NT2/D1 (cell line): ENCODE measurements around the gene COL4A3.

Experiments used
- DNase-seq: peaks from one replicate; pipeline ENCODE4 v3.0.0-alpha.2; 2011; ENCODE audit warnings: low read depth, low spot score
- H3K27me3 ChIP-seq: 2 replicates; pipeline ENCODE4 v1.6.0; 2011; ENCODE audit warnings: mild to moderate bottlenecking; ENCODE audit not compliant: insufficient read length, insufficient read depth
- H3K36me3 ChIP-seq: 2 replicates; pipeline ENCODE4 v1.6.1; 2011; ENCODE audit warnings: mild to moderate bottlenecking, low read length, mixed read lengths; ENCODE audit not compliant: insufficient read depth, insufficient read length
- H3K4me1 ChIP-seq: 2 replicates; pipeline ENCODE4 v1.5.1; 2011; ENCODE audit not compliant: insufficient read depth, insufficient read length
- H3K4me3 ChIP-seq: 2 replicates; pipeline ENCODE4 v1.5.1; 2011; ENCODE audit warnings: low read depth; ENCODE audit not compliant: insufficient read length
- H3K9ac ChIP-seq: 2 replicates; pipeline ENCODE4 v1.6.0; 2011; ENCODE audit warnings: low read depth; ENCODE audit not compliant: insufficient read length
- H3K9me3 ChIP-seq: 2 replicates; pipeline ENCODE4 v1.5.1; 2011; ENCODE audit warnings: mild to moderate bottlenecking, low read length; ENCODE audit not compliant: insufficient read depth
- SUZ12 ChIP-seq: IDR thresholded peaks from 2 replicates; pipeline ENCODE4 v1.6.1; 2011; ENCODE audit not compliant: insufficient read length, insufficient read depth; ENCODE audit errors: extremely low read depth
- YY1 ChIP-seq: IDR thresholded peaks from 2 replicates; pipeline ENCODE4 v1.6.1; 2011; ENCODE audit not compliant: insufficient read length, insufficient read depth
- ZNF274 ChIP-seq: IDR thresholded peaks from 2 replicates; pipeline ENCODE4 v1.6.1; 2011; ENCODE audit warnings: mild to moderate bottlenecking, low read depth, low read length

Gene COL4A3

DNA sequence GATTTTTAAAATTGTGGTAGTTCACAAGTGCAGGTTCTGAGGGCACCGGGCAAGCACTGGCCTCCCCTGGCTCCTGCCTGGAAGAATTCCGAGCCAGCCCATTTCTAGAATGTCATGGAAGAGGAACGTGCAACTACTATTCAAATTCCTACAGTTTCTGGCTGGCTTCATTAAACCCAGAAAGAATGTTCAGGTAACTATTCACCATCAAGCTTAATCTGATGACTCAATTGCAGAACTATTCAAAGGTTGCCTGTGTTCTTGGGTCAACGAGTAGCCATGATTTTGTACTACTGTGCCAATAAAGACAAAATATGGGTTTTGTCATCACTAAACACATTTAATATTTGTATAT is 146.3 kb downstream of the COL4A3 start:
- no peaks in the 10 kb centered on the region for H3K36me3 ChIP-seq
- no peaks in the 10 kb centered on the region for H3K9me3 ChIP-seq
- no peak for DNase-seq
- H3K4me3 ChIP-seq: no peak overlapping the region
- no peak overlapping the region for H3K9ac ChIP-seq
- H3K27me3 ChIP-seq: no peaks in the 10 kb centered on the region
- no peaks in the 10 kb centered on the region for H3K4me1 ChIP-seq
- TF ChIP-seq YY1 (no peak), SUZ12 (no peak), ZNF274 (no peak)

- TF ChIP-seq ZNF274 (no peak), SUZ12 (no peak), YY1 (no peak)
- Histone ChIP-seq H3K4me1 (no peaks in the 10 kb centered on the region), H3K9ac (no peak overlapping the region), H3K36me3 (no peaks in the 10 kb centered on the region), H3K27me3 (no peaks in the 10 kb centered on the region), H3K9me3 (no peaks in the 10 kb centered on the region), H3K4me3 (no peak overlapping the region)
- no peak for DNase-seq
Measured at GRCh38 chr2:227311861-227312506, 147.6 kb downstream of the COL4A3 start.

- no peak overlapping the region for H3K4me3 ChIP-seq
- no peaks in the 10 kb centered on the region for H3K27me3 ChIP-seq
- H3K9ac ChIP-seq: no peak overlapping the region
- DNase-seq: no peak
- TF ChIP-seq ZNF274 (no peak), SUZ12 (no peak), YY1 (no peak)
- no peaks in the 10 kb centered on the region for H3K36me3 ChIP-seq
- H3K4me1 ChIP-seq: no peaks in the 10 kb centered on the region
- 0 out of 2 replicates have a peak, but pooled peaks cover under 1% of the 10 kb centered on the region for H3K9me3 ChIP-seq
Measured at GRCh38 chr2:227312579-227312978, 148.2 kb downstream of the COL4A3 start.

GRCh38 chr2:227313310-227313709 is 148.9 kb downstream of the COL4A3 start:
- Histone ChIP-seq H3K27me3 (no peaks in the 10 kb centered on the region), H3K36me3 (no peaks in the 10 kb centered on the region), H3K9ac (no peak overlapping the region), H3K4me1 (no peaks in the 10 kb centered on the region), H3K4me3 (no peak overlapping the region), H3K9me3 (peaks cover 6% of the 10 kb centered on the region; the same call in 1 of the 2 replicates)
- no peak for DNase-seq
- no peak for TF ChIP-seq ZNF274
- no peak for TF ChIP-seq SUZ12
- no peak for TF ChIP-seq YY1

GRCh38 chr2:227317834-227318233 is 153.4 kb downstream of the COL4A3 start:
- H3K9me3 ChIP-seq: peaks cover 42% of the 10 kb centered on the region
- H3K4me1 ChIP-seq: no peaks in the 10 kb centered on the region
- H3K36me3 ChIP-seq: no peaks in the 10 kb centered on the region
- no peak overlapping the region for H3K9ac ChIP-seq
- no peak for DNase-seq
- no peaks in the 10 kb centered on the region for H3K27me3 ChIP-seq
- no peak overlapping the region for H3K4me3 ChIP-seq
- no peak for TF ChIP-seq SUZ12
- TF ChIP-seq ZNF274: no peak
- no peak for TF ChIP-seq YY1

GRCh38 chr2:227320305-227321094 is 156.1 kb downstream of the COL4A3 start:
- Histone ChIP-seq H3K36me3 (no peaks in the 10 kb centered on the region), H3K4me3 (no peak overlapping the region), H3K4me1 (no peaks in the 10 kb centered on the region), H3K9ac (no peak overlapping the region), H3K27me3 (no peaks in the 10 kb centered on the region), H3K9me3 (peaks cover 53% of the 10 kb centered on the region)
- no peak for DNase-seq
- TF ChIP-seq ZNF274 (no peak), SUZ12 (no peak), YY1 (no peak)

DNA sequence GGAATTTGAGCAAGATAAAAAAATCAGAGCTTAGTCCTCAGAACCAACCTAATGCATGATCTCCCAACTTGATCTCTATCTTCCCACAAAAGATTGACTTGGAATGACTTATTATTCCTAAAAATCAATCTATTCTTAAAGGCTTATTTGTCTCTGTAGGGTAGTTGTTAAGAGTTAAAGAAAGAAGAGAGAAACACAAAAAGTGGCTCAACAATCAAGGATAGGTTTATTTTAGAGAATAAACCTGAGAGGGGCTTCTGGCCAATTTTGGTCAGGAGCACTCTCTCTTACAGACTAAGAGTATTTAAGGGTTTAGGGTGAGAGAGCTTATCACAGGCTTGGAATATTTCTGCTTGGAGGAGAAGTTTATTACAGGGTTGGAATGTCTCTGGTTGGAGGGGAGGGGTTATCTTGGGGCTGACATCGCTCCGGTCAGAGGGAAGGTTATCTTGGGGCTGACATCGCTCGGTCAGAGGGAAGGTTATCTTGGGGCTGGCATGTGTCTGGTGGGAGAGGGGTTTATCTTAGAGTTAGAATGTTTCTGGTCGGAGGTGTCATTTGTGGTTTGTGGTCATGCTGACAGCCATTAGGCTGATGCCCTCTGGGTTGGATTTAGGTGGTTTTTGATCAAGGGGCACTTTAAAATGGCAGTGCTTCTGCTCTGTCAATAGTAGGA is 158.2 kb downstream of the COL4A3 start:
- no peak overlapping the region for H3K9ac ChIP-seq
- no peaks in the 10 kb centered on the region for H3K4me1 ChIP-seq
- no peak for TF ChIP-seq SUZ12
- TF ChIP-seq YY1: no peak
- no peak for TF ChIP-seq ZNF274
- H3K27me3 ChIP-seq: no peaks in the 10 kb centered on the region
- H3K9me3 ChIP-seq: peaks cover 52% of the 10 kb centered on the region
- no peak overlapping the region for H3K4me3 ChIP-seq
- no peaks in the 10 kb centered on the region for H3K36me3 ChIP-seq
- no peak for DNase-seq
